Testis (tissue), 3 donors: ENCODE results near the gene HNRNPA3. TPM values are rescaled to one million over a fixed set of nuclear protein-coding genes. Genes with fewer than 3 reads are reported as not detected.

Experiments used
- DNase-seq: peaks from one replicate; pipeline ENCODE4 v3.0.0-alpha.2; 2019
- H3K27ac ChIP-seq, 2 donors: fragments of 200-600 bp; sonication (generic); one replicate each; pipeline ENCODE4 v1.5.1; 2019
- H3K27me3 ChIP-seq: fragments of 200-600 bp; sonication (generic); one replicate; pipeline ENCODE4 v1.5.1; 2019
- H3K36me3 ChIP-seq: fragments of 200-600 bp; sonication (generic); one replicate; pipeline ENCODE4 v1.5.1; 2017; ENCODE audit warnings: low read depth; ENCODE audit errors: missing control alignments
- H3K4me1 ChIP-seq: fragments of 200-600 bp; sonication (generic); one replicate; pipeline ENCODE4 v1.5.1; 2019
- H3K4me3 ChIP-seq, 2 donors: fragments of 200-600 bp; sonication (generic); one replicate each; pipeline ENCODE4 v1.5.1; 2017 to 2019
- H3K9me3 ChIP-seq: fragments of 200-600 bp; sonication (generic); one replicate; pipeline ENCODE4 v1.5.1; 2017
- POLR2A ChIP-seq: fragments of 450-650 bp; IDR thresholded peaks from one replicate; pipeline ENCODE4 v1.6.1; 2017; ENCODE audit warnings: antibody characterized with exemption, mild to moderate bottlenecking, moderate library complexity
- WGBS, 2 donors: methylation state at CpG; one replicate each; pipeline ENCODE4 v1.1.5; 2018; 5-methylcytosine and 5-hydroxymethylcytosine counted together
- intact Hi-C: fragments of 100-400 bp; cut with DNase I; formaldehyde crosslinking; loops from one replicate; pipeline ENCODE4 v1.15.1; 2023; ENCODE audit warnings: low total_unique reads
- polyA plus RNA-seq: library from polyadenylated mRNA; stranded (reverse); fragments of 350-450 nt; fragmentation: Illumina TruSeq; extraction: RNeasy Lipid Tissue Mini Kit (QIAGEN cat#74804); gene quantifications from one replicate; pipeline ENCODE4 v1.2.3, GENCODE V29; 2014; ENCODE audit warnings: low read depth, low replicate concordance; ENCODE audit not compliant: insufficient read depth
- total RNA-seq, 2 donors: library from RNA; depleted of rRNA; stranded (reverse); fragments of >200 nt; gene quantifications; one replicate each; pipeline ENCODE4 v1.2.3, GENCODE V29; 2016
- TF ChIP-seq, protein P1 (sequence below), 3 experiments: fragments of 450-650 bp in 2 of 3; fragments of 200-600 bp in 1 of 3; sonication (generic) in 1 of 3; IDR thresholded peaks; one replicate each; pipeline ENCODE4 v1.5.1; 2016 to 2019; ENCODE audit warnings: antibody characterized with exemption in 3 of 3, mild to moderate bottlenecking in 2 of 3, moderate library complexity in 1 of 3

Gene HNRNPA3
- total and polyA plus RNA-seq, 3 donors from 2014 or later: 81.3 to 284 (median 103) TPM

DNA sequence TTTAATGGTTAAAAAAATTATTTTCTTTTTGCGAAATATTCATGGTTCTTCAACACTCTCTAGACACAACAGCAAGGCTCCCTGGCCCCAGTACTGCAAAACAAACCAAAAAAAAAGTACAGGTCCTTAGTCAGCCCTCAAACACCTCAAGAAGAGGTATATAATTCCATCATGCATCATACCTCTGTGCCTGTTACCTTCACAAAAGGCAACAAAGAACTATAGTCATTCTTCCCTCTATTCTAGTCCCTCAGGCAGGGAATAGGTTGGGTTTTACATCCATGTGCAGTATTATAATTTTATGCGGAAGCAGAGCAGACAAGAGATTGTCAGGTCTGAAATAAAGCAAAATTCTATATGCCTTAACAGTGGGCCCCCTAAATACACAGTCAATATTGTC, 43.4 kb downstream of the HNRNPA3 start:
- no peaks in the 10 kb centered on the region for H3K27me3 ChIP-seq
- TF ChIP-seq, protein P1, sequence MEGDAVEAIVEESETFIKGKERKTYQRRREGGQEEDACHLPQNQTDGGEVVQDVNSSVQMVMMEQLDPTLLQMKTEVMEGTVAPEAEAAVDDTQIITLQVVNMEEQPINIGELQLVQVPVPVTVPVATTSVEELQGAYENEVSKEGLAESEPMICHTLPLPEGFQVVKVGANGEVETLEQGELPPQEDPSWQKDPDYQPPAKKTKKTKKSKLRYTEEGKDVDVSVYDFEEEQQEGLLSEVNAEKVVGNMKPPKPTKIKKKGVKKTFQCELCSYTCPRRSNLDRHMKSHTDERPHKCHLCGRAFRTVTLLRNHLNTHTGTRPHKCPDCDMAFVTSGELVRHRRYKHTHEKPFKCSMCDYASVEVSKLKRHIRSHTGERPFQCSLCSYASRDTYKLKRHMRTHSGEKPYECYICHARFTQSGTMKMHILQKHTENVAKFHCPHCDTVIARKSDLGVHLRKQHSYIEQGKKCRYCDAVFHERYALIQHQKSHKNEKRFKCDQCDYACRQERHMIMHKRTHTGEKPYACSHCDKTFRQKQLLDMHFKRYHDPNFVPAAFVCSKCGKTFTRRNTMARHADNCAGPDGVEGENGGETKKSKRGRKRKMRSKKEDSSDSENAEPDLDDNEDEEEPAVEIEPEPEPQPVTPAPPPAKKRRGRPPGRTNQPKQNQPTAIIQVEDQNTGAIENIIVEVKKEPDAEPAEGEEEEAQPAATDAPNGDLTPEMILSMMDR (IDR thresholded peaks at IDR 0.05): no peak
- TF ChIP-seq POLR2A: no peak
- peaks cover 75% of the 10 kb centered on the region for H3K4me1 ChIP-seq
- H3K27ac ChIP-seq: peak overlapping the region in 1 of 2 donors; percentile 50
- H3K36me3 ChIP-seq: no peaks in the 10 kb centered on the region
- intact Hi-C loops: no loop called here
- no peak overlapping the region for H3K4me3 ChIP-seq
- DNase-seq: no peak
- 57 to 68% methylated on average over 2 of the region's 2 CpGs for WGBS, 2 donors
- no peaks in the 10 kb centered on the region for H3K9me3 ChIP-seq

DNA sequence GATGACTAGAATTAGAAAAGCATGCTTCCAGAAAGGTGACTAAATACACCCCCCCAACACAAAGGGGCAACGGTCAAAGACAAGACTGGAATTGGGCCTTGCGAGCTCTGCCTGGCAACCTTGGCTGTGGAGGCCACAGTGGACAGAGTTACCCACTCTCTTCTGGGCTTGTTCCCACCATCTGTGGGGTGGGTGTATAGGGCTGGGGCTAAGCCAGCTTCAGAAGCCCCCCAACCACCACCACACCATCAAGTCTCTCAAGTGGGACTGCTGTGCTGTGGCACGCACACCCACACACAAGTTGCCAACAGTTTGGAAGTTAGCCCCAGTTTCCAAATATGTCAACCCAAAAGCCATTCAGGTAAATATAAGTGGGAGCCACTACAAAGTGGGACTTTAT, 44.1 kb downstream of the HNRNPA3 start:
- H3K4me1 ChIP-seq: peaks cover 75% of the 10 kb centered on the region
- no peaks in the 10 kb centered on the region for H3K36me3 ChIP-seq
- no peak overlapping the region for H3K4me3 ChIP-seq
- no peak for TF ChIP-seq POLR2A
- peak overlapping the region in 1 of 2 donors; percentile 50 for H3K27ac ChIP-seq
- H3K9me3 ChIP-seq: no peaks in the 10 kb centered on the region
- no peaks in the 10 kb centered on the region for H3K27me3 ChIP-seq
- WGBS, 2 donors: 50 to 78% methylated on average over 3 of the region's 3 CpGs
- intact Hi-C loops: no loop called here
- no peak for DNase-seq

DNA sequence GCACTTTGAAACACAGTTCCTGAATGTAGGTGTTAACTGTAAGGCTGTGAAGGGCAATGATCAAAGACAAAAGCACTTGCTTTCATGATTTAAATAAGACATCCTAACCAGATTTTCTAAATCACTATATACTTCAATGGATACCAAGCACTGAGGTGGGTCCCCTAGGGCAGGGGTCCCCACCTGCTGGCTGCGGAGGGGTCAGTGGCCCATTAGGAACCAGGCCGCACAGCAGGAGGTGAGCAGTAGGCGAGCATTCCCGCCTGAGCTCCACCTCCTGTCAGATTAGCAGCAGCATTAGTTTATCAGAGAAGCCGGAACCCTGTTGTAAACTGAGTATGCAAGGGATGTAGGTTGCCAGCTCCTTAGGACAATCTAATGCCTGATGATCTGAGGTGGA, 44.9 kb downstream of the HNRNPA3 start:
- WGBS, 2 donors: 75 to 80% methylated on average over 3 to 5 of the region's 5 CpGs
- H3K4me3 ChIP-seq: no peak overlapping the region
- DNase-seq: no peak
- H3K36me3 ChIP-seq: no peaks in the 10 kb centered on the region
- H3K9me3 ChIP-seq: no peaks in the 10 kb centered on the region
- peak overlapping the region in 1 of 2 donors; percentile 50 for H3K27ac ChIP-seq
- H3K27me3 ChIP-seq: no peaks in the 10 kb centered on the region
- peaks cover 68% of the 10 kb centered on the region for H3K4me1 ChIP-seq
- intact Hi-C loops: no loop called here
- no peak for TF ChIP-seq POLR2A
- TF ChIP-seq, protein P1 (IDR thresholded peaks at IDR 0.05): no peak

DNA sequence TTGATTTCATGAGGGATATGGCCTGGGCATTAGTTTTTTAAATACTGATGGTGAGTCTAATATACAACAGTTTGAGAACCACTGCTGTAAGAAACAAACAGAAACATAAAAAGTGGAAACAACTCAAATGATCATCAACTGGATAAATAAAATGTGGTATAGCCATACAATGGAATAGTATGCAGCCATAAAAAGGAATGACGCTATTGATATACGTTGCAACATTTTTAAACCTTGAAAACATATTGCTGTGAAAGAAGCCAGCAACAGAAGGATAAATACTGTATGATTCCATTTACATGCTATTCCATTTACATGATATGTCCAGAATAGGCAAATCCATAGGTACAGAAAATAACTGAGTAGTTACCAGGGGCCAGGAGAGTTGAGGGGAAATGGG, 45.5 kb downstream of the HNRNPA3 start:
- peak overlapping the region in 1 of 2 donors; percentile 50 for H3K27ac ChIP-seq
- no peaks in the 10 kb centered on the region for H3K36me3 ChIP-seq
- H3K27me3 ChIP-seq: no peaks in the 10 kb centered on the region
- no peak overlapping the region for H3K4me3 ChIP-seq
- DNase-seq: no peak
- TF ChIP-seq, protein P1 (IDR thresholded peaks at IDR 0.05): no peak
- no peak for TF ChIP-seq POLR2A
- 86 to 88% methylated on average over 2 of the region's 2 CpGs for WGBS, 2 donors
- intact Hi-C loops: no loop called here
- H3K4me1 ChIP-seq: peaks cover 63% of the 10 kb centered on the region
- no peaks in the 10 kb centered on the region for H3K9me3 ChIP-seq

DNA sequence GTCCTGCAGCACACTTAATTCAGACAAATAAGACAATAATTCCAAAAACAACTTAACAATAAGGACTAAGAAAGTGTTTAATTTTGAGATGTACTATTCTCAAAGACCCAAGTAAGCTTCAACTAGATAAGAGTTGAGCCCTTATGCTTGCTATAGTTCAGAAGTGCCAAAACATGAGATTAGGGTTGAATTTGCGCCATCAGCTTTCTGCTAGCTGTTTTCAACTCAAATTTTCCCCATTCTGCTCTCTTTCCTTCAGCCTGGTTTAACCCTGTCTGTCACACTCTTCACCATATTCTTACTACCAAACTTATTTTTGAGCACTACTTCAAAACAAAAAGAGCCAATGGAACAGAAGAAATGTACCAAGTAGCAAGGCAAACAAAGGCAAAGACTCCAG, 47.8 kb downstream of the HNRNPA3 start:
- H3K9me3 ChIP-seq: no peaks in the 10 kb centered on the region
- H3K27ac ChIP-seq: peak overlapping the region; percentile 100
- no peaks in the 10 kb centered on the region for H3K36me3 ChIP-seq
- no peaks in the 10 kb centered on the region for H3K27me3 ChIP-seq
- TF ChIP-seq, protein P1 (IDR thresholded peaks at IDR 0.05): no peak
- TF ChIP-seq POLR2A: no peak
- 45 to 64% methylated on average over 1 of the region's 1 CpG for WGBS, 2 donors
- H3K4me1 ChIP-seq: peaks cover 43% of the 10 kb centered on the region
- DNase-seq: no peak
- intact Hi-C loops: loop anchor here (5.0 to 10.0 kb wide), 2 partner anchors 48 to 96 kb away; partner anchors contain the start of gene HNRNPA3
- no peak overlapping the region for H3K4me3 ChIP-seq
